Endothelial cell of umbilical vein (primary cell): Measurements from ENCODE around the gene LRP6. TPM values are rescaled to one million over a fixed set of nuclear protein-coding genes. Genes with fewer than 3 reads are reported as not detected.

ENCODE experiments used
- BruUV-seq: library from RNA; stranded (reverse); fragments of 400-500 nt; replicated peaks from 2 replicates; lab custom pipeline; 2021; lab: Mats Ljungman, UMichigan
- CTCF ChIA-PET: fragments of 300-600, 350-600 bp; sonication (Branson Sonifier 250); formaldehyde crosslinking; loops from one replicate; lab custom pipeline; 2021; ENCODE audit warnings: antibody characterized with exemption, inconsistent platforms; lab: Charles Lee
- POLR2A ChIA-PET: fragments of 300-600, 350-600 bp; sonication (Branson Sonifier 250); formaldehyde crosslinking; loops from one replicate; lab custom pipeline; 2021; ENCODE audit warnings: antibody characterized with exemption, inconsistent platforms; lab: Charles Lee
- DNase-seq: peaks from one replicate; pipeline ENCODE4 v3.0.0-alpha.2; 2011; ENCODE audit warnings: low read depth, low spot score
- FAIRE-seq: peaks from 2 replicates; lab custom pipeline; 2011; peaks lifted over from hg19 to GRCh38; lab: Jason Lieb, UNC
- H2AFZ ChIP-seq: 2 replicates; pipeline ENCODE4 v1.6.0; 2012; ENCODE audit warnings: low read depth, low read length, control low read depth, inconsistent platforms
- H3K27ac ChIP-seq: 2 replicates; pipeline ENCODE4 v1.5.1; 2011; ENCODE audit warnings: low read depth, mild to moderate bottlenecking, control low read depth, low read length, moderate library complexity; ENCODE audit not compliant: insufficient read depth
- H3K27me3 ChIP-seq, 2 experiments: 2 replicates each; pipeline versions ENCODE4 v1.6.0 to v1.6.1; 2011; ENCODE audit warnings: low read length in 2 of 2, mixed read lengths in 1 of 2; ENCODE audit not compliant: control insufficient read depth in 2 of 2, insufficient read depth in 2 of 2
- H3K36me3 ChIP-seq, 2 experiments: 2 replicates in 1 of 2; 3 replicates in 1 of 2; pipeline ENCODE4 v1.5.1; 2011; ENCODE audit warnings: low read length in 2 of 2, mild to moderate bottlenecking in 1 of 2, moderate library complexity in 1 of 2; ENCODE audit not compliant: control insufficient read depth in 2 of 2, insufficient read depth in 2 of 2; ENCODE audit errors: extremely low read depth in 1 of 2
- H3K4me1 ChIP-seq: 3 replicates; pipeline ENCODE4 v1.5.1; 2011; ENCODE audit warnings: mild to moderate bottlenecking, low read length; ENCODE audit not compliant: control insufficient read depth, insufficient read depth; ENCODE audit errors: extremely low read depth
- H3K4me2 ChIP-seq: 2 replicates; pipeline ENCODE4 v1.6.1; 2011; ENCODE audit warnings: low read length, control low read depth, mixed read lengths; ENCODE audit not compliant: insufficient read depth
- H3K4me3 ChIP-seq, 3 experiments: fragments of 200-600 bp in 1 of 3; sonication (generic), shearing (Covaris generic) in 1 of 3; replicated peaks in 1 of 3; 2 replicates each; pipeline ENCODE4 v1.5.1; 2011 to 2016; ENCODE audit warnings: control low read depth in 3 of 3, low read length in 3 of 3, mild to moderate bottlenecking in 2 of 3, inconsistent platforms in 1 of 3, low read depth in 1 of 3, moderate library complexity in 1 of 3; ENCODE audit not compliant: insufficient read depth in 1 of 3
- H3K79me2 ChIP-seq: 2 replicates; pipeline ENCODE4 v1.6.0; 2012; ENCODE audit warnings: low read length, inconsistent platforms; ENCODE audit not compliant: control insufficient read depth, insufficient read depth
- H3K9ac ChIP-seq: replicated peaks from 2 replicates; pipeline ENCODE3; 2011; ENCODE audit warnings: low read length, control low read depth; ENCODE audit not compliant: insufficient read depth; ENCODE audit errors: extremely low read depth
- H3K9me1 ChIP-seq: replicated peaks from 3 replicates; pipeline ENCODE4 v1.6.0; 2011; ENCODE audit warnings: mild to moderate bottlenecking, low read length; ENCODE audit not compliant: control insufficient read depth, insufficient read depth; ENCODE audit errors: extremely low read depth
- H3K9me3 ChIP-seq: replicated peaks from 2 replicates; pipeline ENCODE4 v1.5.1; 2012; ENCODE audit warnings: low read length, inconsistent platforms; ENCODE audit not compliant: control insufficient read depth, insufficient read depth
- H4K20me1 ChIP-seq: replicated peaks from 2 replicates; pipeline ENCODE3; 2011; ENCODE audit warnings: mild to moderate bottlenecking, low read length; ENCODE audit not compliant: control insufficient read depth, insufficient read depth; ENCODE audit errors: extremely low read depth
- EZH2 ChIP-seq: IDR thresholded peaks from 2 replicates; pipeline ENCODE4 v1.6.1; 2012; ENCODE audit warnings: borderline replicate concordance, low read depth, mild to moderate bottlenecking, moderate library complexity, low read length, inconsistent platforms; ENCODE audit not compliant: severe bottlenecking
- JUN ChIP-seq: IDR thresholded peaks from 2 replicates; pipeline ENCODE4 v1.6.1; 2011; ENCODE audit warnings: borderline replicate concordance, low read depth; ENCODE audit not compliant: insufficient read length, insufficient read depth
- MYC ChIP-seq: IDR thresholded peaks from one replicate; pipeline ENCODE4 v1.6.1; 2011; ENCODE audit warnings: mild to moderate bottlenecking, low read depth, low read length
- POLR2A ChIP-seq: IDR thresholded peaks from 2 replicates; pipeline ENCODE4 v1.6.1; 2012; ENCODE audit warnings: low read depth, mild to moderate bottlenecking, control low read depth, low read length
- POLR2AphosphoS5 ChIP-seq: IDR thresholded peaks from 2 replicates; pipeline ENCODE4 v1.6.1; 2012; ENCODE audit warnings: low read depth, mild to moderate bottlenecking, control low read depth, low read length, moderate library complexity; ENCODE audit not compliant: insufficient read depth
- dilution Hi-C: fragments of 300-500 bp; cut with MboI; formaldehyde crosslinking; loops from one replicate; pipeline ENCODE4 v1.15.0; 2019; ENCODE audit warnings: low sequenced_read_pairs; ENCODE audit not compliant: extremely low pct_ligation_motif_present
- intact Hi-C: fragments of 100-400 bp; cut with micrococcal nuclease; formaldehyde crosslinking; loops from one replicate; pipeline ENCODE4 v1.10.0; 2022
- polyA plus RNA-seq, 4 experiments: library from polyadenylated mRNA; depleted of rRNA in 3 of 4; stranded (reverse) in 3 of 4; unstranded in 1 of 4; fragments of >200 nt; gene quantifications; 2 replicates each; pipeline versions ENCODE4 v1.2.1 to v1.2.3, GENCODE V29; 2011 to 2012; ENCODE audit warnings: missing spikeins in 1 of 4
- total RNA-seq: library from RNA; stranded (reverse); gene quantifications from 2 replicates; pipeline ENCODE4 v1.2.3, GENCODE V29; 2021
- TF ChIP-seq, protein P1 (sequence below): IDR thresholded peaks from 2 replicates; pipeline ENCODE4 v1.6.1; 2011; ENCODE audit not compliant: insufficient read depth, insufficient read length
- TF ChIP-seq, protein P2 (sequence below), 2 donors: IDR thresholded peaks; 1 replicate in 1 of 2; 2 replicates in 1 of 2; pipeline ENCODE4 v1.5.1; 2011; ENCODE audit warnings: low read length in 2 of 2, mild to moderate bottlenecking in 2 of 2, moderate library complexity in 2 of 2, control low read depth in 1 of 2, inconsistent platforms in 1 of 2, low read depth in 1 of 2; ENCODE audit not compliant: insufficient read depth in 1 of 2; ENCODE audit errors: extremely low read depth in 1 of 2

The LRP6 gene
- total and polyA plus RNA-seq, 2 donors (not counting 3 experiments of a cell fraction or from before 2014, with no cell fraction given), result 28.5 to 41.7 TPM

DNA sequence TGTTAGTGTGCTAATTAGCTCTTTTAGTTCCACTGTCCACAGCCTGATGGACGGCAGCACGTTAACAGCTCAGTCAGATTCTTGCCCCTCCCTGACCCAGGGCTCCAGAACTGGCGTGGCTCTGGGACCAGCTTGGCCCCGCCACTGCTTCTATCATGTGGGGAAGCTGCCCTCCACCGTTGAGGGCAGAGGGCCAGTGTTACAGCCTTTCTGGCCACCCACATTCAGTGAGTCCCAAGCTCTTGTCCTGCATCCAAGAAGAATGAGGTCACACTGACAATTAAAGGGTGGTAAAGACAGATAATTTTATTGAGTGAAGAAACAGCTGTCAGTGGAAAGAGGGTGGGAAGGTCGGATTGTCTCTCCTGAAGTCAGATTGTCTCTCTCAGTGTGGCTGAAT, 159.2 kb downstream of the LRP6 start:
- no peak overlapping the region for H3K27ac ChIP-seq
- no peak overlapping the region for H3K9ac ChIP-seq
- ChIA-PET CTCF (interaction anchor here (0.8 kb wide), 1 partner anchor 13 kb away, joined by 3 read pairs; no protein-coding TSS in a partner anchor), POLR2A (no interaction called here)
- intact Hi-C loops (no loop called here), dilution Hi-C loops (no loop called here)
- no peaks in the 10 kb centered on the region for H3K9me3 ChIP-seq
- H3K4me2 ChIP-seq, result no peak overlapping the region
- no peaks in the 10 kb centered on the region for H3K79me2 ChIP-seq
- no TSS peak for BruUV-seq
- no peaks in the 10 kb centered on the region for H4K20me1 ChIP-seq
- H3K4me1 ChIP-seq, result no peaks in the 10 kb centered on the region
- H3K36me3 ChIP-seq, result no peaks in the 10 kb centered on the region
- FAIRE-seq (no peak), DNase-seq (no peak)
- no peaks in the 10 kb centered on the region for H3K27me3 ChIP-seq
- no peak overlapping the region for H3K4me3 ChIP-seq
- H3K9me1 ChIP-seq, result no peaks in the 10 kb centered on the region
- TF ChIP-seq POLR2A (no peak), MYC (no peak), POLR2AphosphoS5 (no peak), JUN (no peak), EZH2 (no peak)
- TF ChIP-seq, protein P1, sequence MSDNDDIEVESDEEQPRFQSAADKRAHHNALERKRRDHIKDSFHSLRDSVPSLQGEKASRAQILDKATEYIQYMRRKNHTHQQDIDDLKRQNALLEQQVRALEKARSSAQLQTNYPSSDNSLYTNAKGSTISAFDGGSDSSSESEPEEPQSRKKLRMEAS, result no peak
- TF ChIP-seq, protein P2, sequence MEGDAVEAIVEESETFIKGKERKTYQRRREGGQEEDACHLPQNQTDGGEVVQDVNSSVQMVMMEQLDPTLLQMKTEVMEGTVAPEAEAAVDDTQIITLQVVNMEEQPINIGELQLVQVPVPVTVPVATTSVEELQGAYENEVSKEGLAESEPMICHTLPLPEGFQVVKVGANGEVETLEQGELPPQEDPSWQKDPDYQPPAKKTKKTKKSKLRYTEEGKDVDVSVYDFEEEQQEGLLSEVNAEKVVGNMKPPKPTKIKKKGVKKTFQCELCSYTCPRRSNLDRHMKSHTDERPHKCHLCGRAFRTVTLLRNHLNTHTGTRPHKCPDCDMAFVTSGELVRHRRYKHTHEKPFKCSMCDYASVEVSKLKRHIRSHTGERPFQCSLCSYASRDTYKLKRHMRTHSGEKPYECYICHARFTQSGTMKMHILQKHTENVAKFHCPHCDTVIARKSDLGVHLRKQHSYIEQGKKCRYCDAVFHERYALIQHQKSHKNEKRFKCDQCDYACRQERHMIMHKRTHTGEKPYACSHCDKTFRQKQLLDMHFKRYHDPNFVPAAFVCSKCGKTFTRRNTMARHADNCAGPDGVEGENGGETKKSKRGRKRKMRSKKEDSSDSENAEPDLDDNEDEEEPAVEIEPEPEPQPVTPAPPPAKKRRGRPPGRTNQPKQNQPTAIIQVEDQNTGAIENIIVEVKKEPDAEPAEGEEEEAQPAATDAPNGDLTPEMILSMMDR (IDR thresholded peaks at IDR 0.05; ENCODE audit: extremely low read depth in 1 of 2, insufficient read depth in 1 of 2, low read depth in 1 of 2, low read length in 2 of 2), result no peak
- no peak overlapping the region for H2AFZ ChIP-seq
